Nephron (organoid): ENCODE measurements around the gene SLC25A39.
"Not testable (repeated sequence)": the region's sequence is repeated elsewhere in the genome, so short reads cannot be mapped to it uniquely, and the experiment has no call there.

Source experiments
- H3K27ac Mint-ChIP-seq, 3 experiments: 2 replicates each; pipeline ENCODE4 v1.8.0; 2020; ENCODE audit warnings: mixed read lengths in 3 of 3, mild to moderate bottlenecking in 2 of 3, moderate library complexity in 1 of 3
- H3K27me3 Mint-ChIP-seq: 2 replicates; pipeline ENCODE4 v1.8.0; 2021; ENCODE audit warnings: low read depth, mild to moderate bottlenecking, moderate library complexity, mixed read lengths
- H3K36me3 Mint-ChIP-seq: 2 replicates; pipeline ENCODE4 v1.8.0; 2020; ENCODE audit warnings: low read depth, mixed read lengths
- H3K4me1 Mint-ChIP-seq: 2 replicates; pipeline ENCODE4 v1.8.0; 2020; ENCODE audit warnings: mixed read lengths
- H3K4me3 Mint-ChIP-seq, 3 experiments: 2 replicates each; pipeline ENCODE4 v1.8.0; 2020; ENCODE audit warnings: mild to moderate bottlenecking in 3 of 3, mixed read lengths in 3 of 3, moderate library complexity in 2 of 3
- H3K9me3 Mint-ChIP-seq: 2 replicates; pipeline ENCODE4 v1.8.0; 2020; ENCODE audit warnings: mixed read lengths
- TF ChIP-seq, protein P1 (sequence below), 3 experiments: fragments of 200-600 bp; sonication (generic); IDR thresholded peaks; one replicate each; pipeline ENCODE4 v1.5.0; 2021; ENCODE audit warnings: antibody characterized with exemption in 3 of 3; ENCODE audit not compliant: unreplicated experiment in 3 of 3

SLC25A39 gene

GRCh38 chr17:44335968-44336367, 11.3 kb upstream of the SLC25A39 start:
- TF ChIP-seq, protein P1, sequence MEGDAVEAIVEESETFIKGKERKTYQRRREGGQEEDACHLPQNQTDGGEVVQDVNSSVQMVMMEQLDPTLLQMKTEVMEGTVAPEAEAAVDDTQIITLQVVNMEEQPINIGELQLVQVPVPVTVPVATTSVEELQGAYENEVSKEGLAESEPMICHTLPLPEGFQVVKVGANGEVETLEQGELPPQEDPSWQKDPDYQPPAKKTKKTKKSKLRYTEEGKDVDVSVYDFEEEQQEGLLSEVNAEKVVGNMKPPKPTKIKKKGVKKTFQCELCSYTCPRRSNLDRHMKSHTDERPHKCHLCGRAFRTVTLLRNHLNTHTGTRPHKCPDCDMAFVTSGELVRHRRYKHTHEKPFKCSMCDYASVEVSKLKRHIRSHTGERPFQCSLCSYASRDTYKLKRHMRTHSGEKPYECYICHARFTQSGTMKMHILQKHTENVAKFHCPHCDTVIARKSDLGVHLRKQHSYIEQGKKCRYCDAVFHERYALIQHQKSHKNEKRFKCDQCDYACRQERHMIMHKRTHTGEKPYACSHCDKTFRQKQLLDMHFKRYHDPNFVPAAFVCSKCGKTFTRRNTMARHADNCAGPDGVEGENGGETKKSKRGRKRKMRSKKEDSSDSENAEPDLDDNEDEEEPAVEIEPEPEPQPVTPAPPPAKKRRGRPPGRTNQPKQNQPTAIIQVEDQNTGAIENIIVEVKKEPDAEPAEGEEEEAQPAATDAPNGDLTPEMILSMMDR (IDR thresholded peaks at IDR 0.05; ENCODE audit: unreplicated experiment in 3 of 3): no peak
- peaks cover 6% of the 10 kb centered on the region for H3K27me3 Mint-ChIP-seq
- peak overlapping the region in 2 of 3 experiments; percentile 76 to 79 for H3K27ac Mint-ChIP-seq
- H3K9me3 Mint-ChIP-seq: no peaks in the 10 kb centered on the region
- H3K4me1 Mint-ChIP-seq: peaks cover 33% of the 10 kb centered on the region
- H3K4me3 Mint-ChIP-seq: no peak overlapping the region
- no peaks in the 10 kb centered on the region for H3K36me3 Mint-ChIP-seq

DNA sequence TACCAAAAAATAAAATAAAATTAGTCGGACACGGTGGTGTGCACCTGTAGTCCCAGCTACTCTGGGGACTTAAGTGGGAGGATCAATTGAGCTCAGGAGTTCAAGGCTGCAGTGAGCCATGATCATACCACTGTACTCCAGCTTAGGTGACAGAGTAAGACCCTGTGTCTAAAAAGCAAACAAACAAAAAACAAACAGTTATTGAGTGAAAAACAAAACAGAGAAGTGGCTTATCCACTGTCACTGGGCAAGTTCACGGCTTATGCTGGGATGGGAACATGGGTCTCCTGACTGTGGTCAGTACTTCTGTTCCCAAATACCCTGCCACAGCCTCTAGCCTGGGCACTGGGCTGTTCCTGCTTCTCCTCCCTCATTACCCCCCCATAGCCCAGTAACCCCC, 10.9 kb upstream of the SLC25A39 start:
- peaks cover 29% of the 10 kb centered on the region for H3K4me1 Mint-ChIP-seq
- H3K27me3 Mint-ChIP-seq: peaks cover 6% of the 10 kb centered on the region

GRCh38 chr17:44334727-44335126, 10.1 kb upstream of the SLC25A39 start:
- H3K27ac Mint-ChIP-seq: no peak overlapping the region
- H3K4me1 Mint-ChIP-seq: peaks cover 23% of the 10 kb centered on the region
- H3K4me3 Mint-ChIP-seq: no peak overlapping the region
- no peaks in the 10 kb centered on the region for H3K9me3 Mint-ChIP-seq
- TF ChIP-seq, protein P1 (IDR thresholded peaks at IDR 0.05; ENCODE audit: unreplicated experiment in 3 of 3): no peak
- H3K27me3 Mint-ChIP-seq: peaks cover 6% of the 10 kb centered on the region
- H3K36me3 Mint-ChIP-seq: no peaks in the 10 kb centered on the region

More for the DNA sequence above, 10.9 kb upstream of the SLC25A39 start:
- Mint-ChIP-seq H3K4me3 (no peak overlapping the region), H3K36me3 (no peaks in the 10 kb centered on the region), H3K27ac (peak overlapping the region in 1 of 3 experiments; percentile 76), H3K9me3 (no peaks in the 10 kb centered on the region)
- TF ChIP-seq, protein P1 (IDR thresholded peaks at IDR 0.05; ENCODE audit: unreplicated experiment in 3 of 3): no peak

- H3K4me3 Mint-ChIP-seq: no peak overlapping the region
- no peaks in the 10 kb centered on the region for H3K36me3 Mint-ChIP-seq
- no peaks in the 10 kb centered on the region for H3K9me3 Mint-ChIP-seq
- H3K4me1 Mint-ChIP-seq: peaks cover 23% of the 10 kb centered on the region
- peaks cover 6% of the 10 kb centered on the region for H3K27me3 Mint-ChIP-seq
- peak overlapping the region in 1 of 3 experiments; percentile 43 for H3K27ac Mint-ChIP-seq
- TF ChIP-seq, protein P1 (IDR thresholded peaks at IDR 0.05; ENCODE audit: unreplicated experiment in 3 of 3): no peak
Measured at GRCh38 chr17:44334315-44334714, 9.7 kb upstream of the SLC25A39 start.

- TF ChIP-seq, protein P1 (IDR thresholded peaks at IDR 0.05; ENCODE audit: unreplicated experiment in 3 of 3): no peak
Measured at GRCh38 chr17:44333371-44333770, 8.7 kb upstream of the SLC25A39 start.

GRCh38 chr17:44331249-44331760, 6.7 kb upstream of the SLC25A39 start:
- TF ChIP-seq, protein P1 (IDR thresholded peaks at IDR 0.05; ENCODE audit: unreplicated experiment in 3 of 3): peak; percentile 76 to 86 (median 83)
- no peaks in the 10 kb centered on the region for H3K9me3 Mint-ChIP-seq
- H3K4me3 Mint-ChIP-seq: peak overlapping the region in 1 of 3 experiments; percentile 66
- H3K36me3 Mint-ChIP-seq: no peaks in the 10 kb centered on the region
- peaks cover 16% of the 10 kb centered on the region for H3K4me1 Mint-ChIP-seq
- peak overlapping the region in 2 of 3 experiments; percentile 51 to 59 for H3K27ac Mint-ChIP-seq
- peaks cover 14% of the 10 kb centered on the region for H3K27me3 Mint-ChIP-seq

More at GRCh38 chr17:44333371-44333770, 8.7 kb upstream of the SLC25A39 start:
- Mint-ChIP-seq H3K27me3 (peaks cover 6% of the 10 kb centered on the region), H3K27ac (no peak overlapping the region), H3K4me1 (peaks cover 20% of the 10 kb centered on the region), H3K4me3 (no peak overlapping the region), H3K36me3 (no peaks in the 10 kb centered on the region), H3K9me3 (no peaks in the 10 kb centered on the region)

DNA sequence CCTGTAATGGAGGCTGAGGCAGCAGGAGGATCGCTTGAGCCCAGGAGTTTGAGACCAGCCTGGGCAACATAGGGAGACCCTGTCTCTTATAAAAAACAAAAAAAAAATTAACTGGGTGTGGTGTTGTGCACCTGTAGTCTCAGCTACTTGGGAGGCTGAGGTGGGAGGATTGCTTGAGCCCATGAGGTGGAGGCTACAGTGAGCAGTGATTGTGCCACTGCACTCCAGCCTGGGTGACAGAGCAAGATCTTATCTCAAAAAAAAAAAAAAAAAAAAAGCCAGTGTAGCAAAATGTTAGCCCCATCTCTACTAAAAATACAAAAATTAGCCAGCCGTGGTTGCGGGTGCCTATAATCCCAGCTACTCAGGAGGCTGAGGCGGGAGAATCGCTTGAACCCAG, 5.6 kb upstream of the SLC25A39 start:
- H3K36me3 Mint-ChIP-seq, H3K27ac Mint-ChIP-seq, H3K4me3 Mint-ChIP-seq, H3K9me3 Mint-ChIP-seq: not testable (repeated sequence)
- Mint-ChIP-seq H3K4me1 (peaks cover 15% of the 10 kb centered on the region), H3K27me3 (peaks cover 15% of the 10 kb centered on the region)

DNA sequence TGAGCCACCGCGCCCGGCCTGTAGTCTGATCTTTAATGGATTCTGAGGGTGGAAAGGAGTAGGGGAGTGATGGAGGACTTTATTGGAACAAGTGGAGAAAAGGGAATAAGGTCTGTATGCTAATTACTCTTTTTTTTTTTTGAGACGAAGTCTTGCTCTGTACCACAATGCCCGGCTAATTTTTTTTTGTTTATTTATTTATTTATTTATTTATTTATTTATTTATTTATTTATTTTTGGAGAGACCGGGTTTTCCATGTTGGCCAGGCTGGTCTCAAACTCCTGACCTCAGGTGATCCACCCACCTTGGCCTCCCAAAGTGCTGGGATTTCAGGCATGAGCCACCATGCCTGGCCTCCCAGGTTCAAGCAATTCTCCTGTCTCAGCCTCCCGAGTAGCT, 4.9 kb upstream of the SLC25A39 start:
- not testable (repeated sequence) for H3K27ac Mint-ChIP-seq, H3K36me3 Mint-ChIP-seq, H3K4me3 Mint-ChIP-seq, H3K9me3 Mint-ChIP-seq
- Mint-ChIP-seq H3K27me3 (peaks cover 18% of the 10 kb centered on the region), H3K4me1 (peaks cover 16% of the 10 kb centered on the region)
